Right forelimb (tissue), 1 donor: ENCODE results near the gene CFAP100.
A peak's percentile ranks its signal among the peaks of the same experiment; 100 is the strongest.

Experiments used
- DNase-seq: peaks from one replicate; pipeline ENCODE4 v3.0.0-alpha.2; 2018

CFAP100 gene

DNA sequence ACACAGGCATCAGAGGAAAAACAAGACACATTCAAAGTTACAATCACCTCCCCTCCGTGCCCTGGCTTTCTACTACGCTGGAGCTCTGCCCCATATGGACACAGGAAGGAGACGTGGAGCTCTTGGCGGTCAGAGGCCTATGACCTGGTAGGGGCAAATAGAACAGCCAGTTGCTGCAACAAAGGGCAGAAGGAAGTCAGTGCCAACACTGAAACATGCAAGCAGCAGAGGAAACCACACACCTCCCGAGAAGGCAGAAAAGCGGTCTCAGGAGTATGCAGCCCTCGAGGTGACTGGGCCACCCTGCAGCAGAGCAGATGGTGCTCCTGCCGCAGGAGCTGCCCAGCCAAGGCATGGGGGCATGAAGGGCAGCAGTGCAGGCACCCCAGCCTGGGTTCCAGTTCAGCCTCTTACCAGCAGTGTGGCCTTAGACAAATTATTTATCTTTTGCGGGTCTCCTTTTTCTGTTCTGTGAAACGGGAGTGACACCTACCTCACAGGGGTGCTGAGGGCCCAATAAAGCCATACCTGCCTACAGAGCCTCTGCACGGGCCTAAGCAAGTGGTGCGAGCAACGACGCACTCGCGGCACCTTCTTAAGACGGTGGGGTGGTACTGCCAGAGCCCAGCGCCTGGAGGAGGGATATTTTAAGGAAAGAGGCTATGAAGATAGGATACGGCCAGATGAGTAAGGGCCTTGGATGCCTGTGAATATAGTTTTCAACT lies 72.3 kb downstream of the CFAP100 start:
- no peak for DNase-seq

DNA sequence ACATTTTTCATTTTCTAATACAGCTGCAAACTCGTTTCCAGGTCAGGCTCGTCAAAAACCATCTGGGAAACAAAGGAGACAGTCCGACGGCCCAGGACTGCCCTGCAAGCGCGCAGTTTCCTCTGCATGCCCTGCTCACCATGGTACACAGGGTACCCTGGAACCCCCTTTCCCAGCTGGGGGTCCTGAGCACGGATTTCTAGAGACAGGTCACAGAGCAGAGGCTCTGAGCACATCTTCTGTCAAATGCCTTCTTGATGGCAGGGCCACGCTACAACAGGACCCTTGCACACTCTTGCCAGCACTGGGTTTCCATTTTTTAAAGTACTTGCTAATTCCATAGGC lies 72.9 kb downstream of the CFAP100 start:
- DNase-seq, result no peak

DNA sequence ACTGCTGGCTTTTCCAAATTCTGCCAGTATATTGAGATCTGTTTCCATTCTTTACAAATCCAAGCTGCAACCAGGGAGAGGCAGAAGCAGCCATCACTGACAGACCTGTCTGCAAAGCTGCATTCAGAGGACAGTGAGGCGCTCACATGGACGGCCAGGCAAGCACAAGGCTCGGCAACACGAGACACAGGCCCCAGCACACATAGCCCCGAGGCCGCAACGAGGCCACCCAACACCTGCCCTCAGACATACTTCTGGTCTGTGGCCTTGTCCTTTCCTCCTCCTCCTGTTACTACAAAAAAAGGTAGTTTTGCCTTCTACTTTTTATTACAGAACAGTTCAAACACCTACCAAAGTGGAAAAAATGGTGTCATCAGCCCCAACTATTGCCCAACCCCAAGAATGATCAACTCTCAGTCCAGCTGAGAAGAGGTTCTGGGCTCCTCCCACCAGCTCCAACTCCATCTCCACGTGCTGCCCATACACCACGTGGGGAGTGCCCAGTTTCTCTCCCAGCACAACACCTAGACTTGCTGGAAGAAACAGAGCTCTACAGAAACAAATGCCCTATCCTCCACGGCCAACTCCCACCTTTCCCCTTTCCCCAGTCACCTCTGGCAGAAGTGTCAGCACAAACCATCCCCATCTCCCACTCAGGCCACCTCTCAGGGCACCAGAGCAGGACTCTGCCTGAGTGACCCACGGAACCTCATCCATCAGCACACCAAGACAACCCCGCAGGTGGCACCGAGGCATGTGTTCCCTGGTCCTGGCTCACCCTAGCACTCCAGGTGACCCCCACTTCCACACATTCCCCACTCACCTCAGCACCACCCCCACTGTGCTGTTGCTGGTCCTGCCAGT lies 73.6 kb downstream of the CFAP100 start:
- DNase-seq, result no peak

DNA sequence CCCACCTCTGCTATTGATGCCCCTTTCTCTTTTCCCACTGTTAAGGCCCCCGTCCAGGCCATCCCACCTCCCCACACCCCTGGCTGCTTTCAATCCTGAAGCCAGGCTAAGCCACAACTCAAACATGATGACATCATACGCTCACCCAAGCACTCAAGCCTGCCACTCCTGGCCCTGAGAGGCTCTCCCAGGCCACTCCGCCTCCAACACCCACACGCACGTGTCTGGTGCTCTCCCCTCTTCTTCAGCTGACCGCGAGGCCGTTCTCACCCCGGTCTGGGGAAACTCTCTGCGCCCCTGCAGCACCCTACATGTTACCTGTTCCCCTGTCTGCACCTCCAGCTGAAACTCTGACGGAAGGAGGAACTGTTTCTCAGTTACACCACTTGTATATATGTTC lies 74.8 kb downstream of the CFAP100 start:
- DNase-seq, result no peak

DNA sequence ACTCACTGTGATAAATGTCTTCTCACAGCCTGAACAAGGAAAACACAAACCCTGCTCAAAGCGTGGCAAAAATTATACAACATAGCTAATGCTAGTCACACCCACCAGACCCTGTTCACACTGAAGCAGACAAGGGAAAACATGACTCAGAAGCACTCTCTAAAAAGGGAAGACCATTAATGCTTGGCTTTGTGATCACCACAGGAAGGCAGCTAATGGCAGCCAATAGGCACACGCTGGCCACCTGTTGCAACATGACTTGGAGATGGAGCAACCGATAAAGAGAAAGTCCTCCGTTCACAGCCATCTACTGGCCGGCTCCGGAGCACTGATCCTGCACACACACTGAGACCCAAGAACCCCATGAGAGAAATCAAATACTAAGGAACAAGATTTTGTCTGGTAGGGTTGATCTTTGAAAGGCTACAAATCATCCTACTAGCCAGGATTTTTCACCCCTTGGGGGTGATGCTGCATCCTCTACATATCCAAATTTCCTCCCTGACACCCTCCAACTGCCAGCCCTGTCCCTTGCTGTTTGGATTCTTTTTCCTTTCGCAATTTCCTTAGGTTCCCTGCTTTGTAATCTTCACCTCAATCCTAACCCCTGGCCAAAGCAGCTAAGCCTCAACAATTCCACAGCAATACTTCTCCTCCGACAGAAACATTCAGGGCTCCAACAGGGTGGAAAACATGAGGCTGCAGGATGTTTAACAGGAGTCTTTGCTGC lies 77.7 kb downstream of the CFAP100 start:
- no peak for DNase-seq

DNA sequence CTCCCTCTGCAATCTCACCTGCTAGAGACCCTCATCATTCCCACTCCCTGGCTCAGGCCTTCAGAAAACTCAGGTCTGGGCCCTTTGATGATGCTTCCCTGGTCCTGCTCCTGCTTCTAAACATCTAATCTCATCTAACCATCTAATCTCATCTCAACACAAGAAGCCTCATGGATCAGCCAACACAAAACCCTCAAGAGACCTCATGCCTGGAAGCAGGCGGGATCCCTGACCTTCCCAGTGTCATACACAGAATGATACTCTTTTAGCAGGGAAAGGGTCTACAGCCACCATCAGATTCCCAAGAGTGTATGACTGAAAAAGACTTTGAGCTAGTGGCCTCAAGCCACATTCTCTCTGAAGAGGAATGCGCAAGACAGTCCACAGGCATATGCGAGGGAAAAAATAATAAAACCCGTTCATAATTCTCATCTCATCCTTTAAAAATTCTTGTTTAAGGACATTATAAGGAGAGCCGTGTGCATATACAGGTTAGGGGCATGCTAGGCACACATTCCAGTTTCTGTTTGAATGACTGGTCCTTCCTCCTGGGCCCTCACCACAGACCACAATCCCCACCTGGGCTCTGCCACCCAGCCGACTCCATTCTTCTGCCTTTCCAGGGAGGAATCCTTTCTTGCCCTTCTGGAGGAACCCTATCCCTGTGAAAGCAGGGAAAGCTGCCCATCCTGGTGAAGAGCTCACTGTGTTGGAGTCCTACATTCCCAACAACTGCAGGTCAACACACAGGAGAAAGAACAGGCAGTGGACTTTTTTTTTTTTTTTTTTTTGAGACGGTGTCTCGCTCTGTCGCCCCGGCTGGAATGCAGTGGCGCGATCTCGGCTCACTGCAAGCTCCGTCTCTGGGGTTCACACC lies 78.8 kb downstream of the CFAP100 start:
- DNase-seq, result no peak

DNA sequence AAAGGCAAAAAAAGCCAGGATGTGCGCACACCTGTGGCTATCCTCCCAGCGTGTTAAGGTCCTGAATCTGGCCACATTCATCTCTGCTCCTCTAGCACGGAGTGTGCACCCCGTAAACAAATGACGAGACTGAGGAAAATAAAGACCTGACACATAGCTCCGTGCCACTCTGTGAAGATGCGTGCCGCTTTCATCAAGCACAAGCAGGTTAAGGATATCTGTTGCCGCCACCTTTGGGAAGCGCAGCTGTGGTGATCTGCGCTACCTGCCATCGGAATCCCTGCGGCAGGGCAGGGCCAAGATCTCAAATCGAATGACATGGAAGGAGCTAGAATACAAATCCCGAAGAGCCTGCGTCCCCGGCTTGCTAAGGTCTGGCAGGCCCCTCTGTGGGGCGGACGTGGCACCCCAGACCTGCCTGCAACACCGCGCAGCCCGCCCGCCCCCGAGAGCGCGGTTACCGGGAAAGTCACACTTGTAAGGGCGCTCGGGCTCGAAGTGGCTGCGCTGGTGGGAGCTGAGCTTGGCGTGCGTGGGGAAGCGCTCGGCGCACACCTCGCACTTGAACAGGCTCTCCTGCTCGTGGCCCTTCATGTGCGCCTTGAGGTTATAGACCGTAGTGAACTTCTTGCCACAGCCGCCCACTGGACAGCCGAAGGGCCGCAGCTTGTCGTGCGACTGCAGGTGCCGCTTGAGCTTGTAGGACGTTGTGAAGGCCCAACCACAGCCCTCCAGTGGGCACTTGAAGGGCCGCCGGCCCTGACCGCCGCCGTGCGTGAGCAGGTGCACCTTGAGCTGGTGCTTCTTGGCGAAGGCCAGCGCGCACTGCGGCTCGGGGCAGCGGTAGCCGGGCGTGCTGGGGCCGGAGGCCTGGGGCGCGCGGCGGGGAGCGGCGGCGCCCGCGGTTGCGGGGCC lies 80.0 kb downstream of the CFAP100 start:
- peak; percentile 67 for DNase-seq

DNA sequence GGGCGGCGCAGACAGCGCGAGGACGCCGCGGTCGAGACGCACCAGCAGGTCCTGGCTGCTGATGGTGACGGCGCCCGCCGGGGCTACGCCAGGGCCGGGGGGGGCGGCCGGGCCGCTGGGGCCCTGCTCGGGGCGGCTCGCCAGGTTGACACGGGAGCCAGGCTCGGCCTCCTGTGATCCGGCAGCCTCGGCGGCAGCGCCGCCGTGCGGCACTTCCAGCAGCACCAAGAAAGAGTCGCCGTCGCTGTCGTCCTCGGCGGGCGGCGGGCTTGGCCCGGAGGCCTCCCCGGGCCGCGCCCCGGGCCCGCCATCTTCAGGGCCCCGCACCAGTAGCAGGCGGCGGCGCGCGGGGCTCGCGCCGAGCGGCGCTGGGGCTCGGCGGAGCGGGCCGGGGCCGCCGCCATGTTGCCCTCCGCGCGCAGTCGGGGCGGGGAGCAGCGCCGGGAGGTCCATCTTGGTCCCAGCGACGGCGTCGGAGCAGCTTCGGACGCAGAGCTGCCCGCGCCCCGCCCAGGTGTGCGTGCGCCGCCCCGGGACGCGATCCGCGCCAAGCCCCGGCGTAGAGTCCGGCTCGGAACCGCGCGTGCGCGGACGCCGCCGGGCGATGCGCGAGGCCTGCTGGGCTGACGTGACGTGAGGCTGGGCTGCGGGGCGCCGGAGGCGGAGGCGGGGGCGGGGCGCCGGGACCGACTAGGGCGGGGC lies 80.9 kb downstream of the CFAP100 start, which contains the start of gene ZXDC:
Gene ZXDC (minus strand): TSS at position 479 of the 702 bp plus-strand sequence. CDS start 26 bp downstream, at position 453.
- DNase-seq, result peak; percentile 95

DNA sequence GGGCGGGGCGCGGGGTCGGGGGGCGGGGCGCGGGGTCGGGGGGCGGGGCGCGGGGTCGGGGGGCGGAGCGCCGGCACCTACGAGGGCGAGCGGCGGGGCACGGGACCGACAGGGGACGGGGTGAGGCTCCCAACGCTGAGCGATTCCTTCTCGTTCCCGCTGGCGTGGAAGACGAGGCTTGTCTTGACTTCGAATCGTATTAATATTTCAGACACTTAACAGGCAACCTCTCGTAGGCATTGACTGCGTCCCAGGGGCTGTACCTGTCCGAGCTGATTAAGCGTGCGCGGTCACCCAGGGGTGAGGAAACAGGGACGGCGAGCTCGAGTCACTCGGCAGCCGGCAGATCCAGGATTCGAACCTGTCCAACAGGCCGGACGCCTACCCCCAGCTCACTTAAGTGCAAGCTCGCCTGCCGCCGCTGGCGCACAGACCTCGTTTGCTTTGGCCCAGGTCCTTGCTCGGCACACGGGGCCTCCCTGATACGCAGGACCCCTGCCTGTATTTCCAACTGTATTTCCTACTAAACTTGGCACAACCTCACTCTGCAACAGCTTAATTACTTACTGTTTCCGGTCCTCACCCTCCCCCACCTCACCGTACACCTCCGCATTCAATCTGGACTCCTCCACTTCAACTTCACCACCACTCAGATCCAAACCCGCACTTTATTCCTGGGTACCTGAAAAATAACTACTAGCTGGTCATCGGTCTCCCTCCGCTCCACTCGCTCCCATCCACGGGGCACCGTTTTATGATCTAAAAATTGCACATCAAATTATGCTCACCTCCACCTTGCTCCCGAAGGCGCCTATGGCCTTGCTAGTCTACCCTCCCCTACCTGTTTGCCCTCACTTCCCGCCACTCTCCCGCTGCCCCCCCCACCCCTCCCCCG lies 81.7 kb downstream of the CFAP100 start:
- peak; percentile 73 for DNase-seq

DNA sequence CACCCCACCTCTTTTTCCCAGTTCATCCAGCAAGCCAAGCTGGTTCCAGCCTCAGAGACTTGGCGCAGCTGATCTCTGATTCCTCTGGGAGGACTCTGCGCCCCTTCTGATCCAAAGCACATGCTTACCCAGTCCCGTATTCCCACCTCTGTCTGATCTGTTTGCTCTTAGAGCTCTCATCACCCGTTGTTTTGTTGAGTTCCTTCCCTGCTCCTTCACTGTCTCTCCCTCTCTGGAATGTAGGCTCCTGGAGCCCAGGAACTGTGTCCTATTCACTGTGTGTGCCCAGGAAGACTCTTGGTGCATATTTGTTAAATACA lies 82.3 kb downstream of the CFAP100 start:
- no peak for DNase-seq

DNA sequence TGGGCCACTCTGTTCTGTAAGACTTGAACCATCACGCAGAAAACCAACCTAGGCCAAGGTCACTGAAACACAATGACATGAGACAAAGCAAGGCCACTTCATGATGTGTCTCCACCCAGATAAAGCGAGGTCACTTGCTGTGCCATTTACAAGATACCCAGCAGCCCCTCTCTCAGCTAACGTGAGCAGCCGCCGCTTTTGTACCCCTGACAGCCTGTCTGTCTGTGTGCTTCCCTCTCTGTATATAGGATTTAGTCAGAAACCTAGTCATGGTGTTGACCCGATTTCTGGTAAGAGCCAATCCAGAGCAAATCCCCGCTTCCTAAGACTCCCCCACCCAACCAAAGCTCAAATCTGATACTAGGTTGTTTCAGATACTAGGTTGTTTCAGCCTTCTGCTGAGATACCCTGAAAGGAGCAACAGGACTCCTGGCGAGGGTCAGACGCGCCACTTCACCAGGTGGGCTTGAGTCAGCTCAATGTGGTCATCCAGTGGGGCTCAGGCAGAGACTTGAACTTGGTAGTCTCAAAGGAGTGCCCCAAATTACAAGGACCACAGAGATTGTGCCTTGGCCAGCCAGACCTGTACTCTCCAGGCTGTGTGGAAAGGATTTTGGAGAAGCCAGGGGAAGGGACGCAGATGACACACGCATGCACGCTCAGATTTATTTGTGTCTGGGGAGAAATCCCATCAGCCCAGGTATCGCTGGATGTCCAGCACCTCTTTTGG lies 84.0 kb downstream of the CFAP100 start:
- DNase-seq, result no peak

DNA sequence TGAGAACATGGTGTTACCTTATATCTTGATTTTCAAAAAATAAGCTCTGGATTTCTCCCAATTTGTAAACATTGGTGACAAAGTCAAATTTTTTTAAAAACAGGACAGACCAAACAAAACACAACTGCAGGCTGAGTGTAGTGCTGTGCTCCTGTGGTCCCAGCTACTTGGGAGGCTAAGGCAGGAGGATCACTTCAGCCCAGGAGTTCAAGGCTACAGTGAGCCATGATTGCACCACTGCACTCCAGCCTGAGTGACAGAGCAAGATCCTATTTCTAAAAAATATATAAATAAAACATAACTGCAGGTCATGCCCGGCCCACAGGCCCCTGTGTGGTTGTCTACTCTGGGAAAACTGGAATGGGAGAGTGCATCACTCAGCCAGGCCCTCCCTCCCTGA lies 84.9 kb downstream of the CFAP100 start:
- no peak for DNase-seq

DNA sequence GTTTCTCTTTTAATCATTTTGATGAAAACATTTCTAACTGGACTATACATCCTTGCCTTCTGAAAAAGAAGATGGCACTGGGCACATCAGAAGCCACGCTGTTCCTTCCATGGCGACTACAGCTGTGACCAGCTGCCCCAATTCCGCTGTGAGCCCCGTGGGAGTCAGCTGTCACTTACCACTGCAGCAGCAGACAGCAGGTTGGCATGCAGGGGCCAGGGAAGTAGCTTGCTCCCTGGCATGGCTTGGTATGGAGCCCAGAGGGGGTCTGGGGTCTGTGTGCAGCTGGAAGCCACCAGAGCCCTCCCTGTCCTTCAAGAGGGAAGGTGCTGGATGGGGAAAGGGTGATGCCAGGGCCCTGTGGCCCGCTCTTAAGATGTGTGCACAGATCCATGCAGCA lies 85.5 kb downstream of the CFAP100 start:
- DNase-seq, result no peak

DNA sequence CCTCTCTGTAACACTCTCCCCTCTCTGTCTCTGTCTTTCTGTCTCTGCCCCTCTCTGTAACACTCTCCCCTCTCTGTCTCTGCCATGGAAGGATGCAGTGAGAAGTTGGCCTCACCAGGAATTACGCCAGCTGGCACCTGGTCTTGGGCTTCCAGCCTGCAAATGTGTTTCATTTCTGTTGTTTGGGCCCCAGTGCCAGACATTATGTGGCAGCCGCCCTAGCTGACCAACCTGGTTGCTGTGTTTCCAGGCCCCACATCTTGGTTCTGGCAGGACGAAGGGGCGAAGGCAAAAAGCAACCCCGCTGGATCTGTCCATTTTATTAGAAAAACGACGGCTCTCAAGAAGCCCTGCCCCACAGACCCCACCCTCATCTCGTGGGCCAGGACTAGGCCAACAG lies 86.2 kb downstream of the CFAP100 start:
- peak; percentile 75 for DNase-seq

DNA sequence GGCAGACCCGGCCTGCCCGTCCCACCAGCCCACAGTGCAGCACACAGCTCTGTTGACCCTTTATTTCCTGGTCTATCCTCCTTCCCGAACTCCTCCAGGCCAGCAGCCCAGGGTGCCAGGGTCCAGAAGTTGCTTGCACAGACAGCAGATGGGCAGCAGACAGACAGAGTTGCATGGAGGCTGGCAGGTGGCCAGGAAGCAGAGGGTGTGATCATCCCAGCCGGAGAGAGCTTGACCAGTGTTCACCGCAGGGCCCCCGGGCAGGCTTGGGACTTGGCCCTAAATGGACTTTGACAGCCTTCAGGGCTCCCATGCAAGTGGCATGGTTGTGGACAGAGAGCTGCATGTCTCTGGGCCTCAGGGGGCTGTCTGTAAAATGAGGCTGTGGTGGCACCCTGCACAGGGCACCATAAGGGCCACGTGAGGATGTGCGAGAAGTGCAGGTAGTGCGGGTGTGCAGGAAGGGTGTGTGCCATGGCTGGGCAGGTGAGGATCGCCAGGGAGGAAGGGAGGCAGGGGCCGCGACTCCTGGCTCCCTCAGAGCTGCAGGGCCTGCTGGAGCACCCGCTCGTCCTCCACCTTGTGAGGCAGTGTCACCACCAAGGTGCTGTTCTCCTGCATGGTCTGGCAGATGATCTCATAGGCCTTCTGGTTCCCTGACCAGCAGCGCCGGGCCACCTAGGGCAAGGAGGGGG lies 87.2 kb downstream of the CFAP100 start:
- no peak for DNase-seq

DNA sequence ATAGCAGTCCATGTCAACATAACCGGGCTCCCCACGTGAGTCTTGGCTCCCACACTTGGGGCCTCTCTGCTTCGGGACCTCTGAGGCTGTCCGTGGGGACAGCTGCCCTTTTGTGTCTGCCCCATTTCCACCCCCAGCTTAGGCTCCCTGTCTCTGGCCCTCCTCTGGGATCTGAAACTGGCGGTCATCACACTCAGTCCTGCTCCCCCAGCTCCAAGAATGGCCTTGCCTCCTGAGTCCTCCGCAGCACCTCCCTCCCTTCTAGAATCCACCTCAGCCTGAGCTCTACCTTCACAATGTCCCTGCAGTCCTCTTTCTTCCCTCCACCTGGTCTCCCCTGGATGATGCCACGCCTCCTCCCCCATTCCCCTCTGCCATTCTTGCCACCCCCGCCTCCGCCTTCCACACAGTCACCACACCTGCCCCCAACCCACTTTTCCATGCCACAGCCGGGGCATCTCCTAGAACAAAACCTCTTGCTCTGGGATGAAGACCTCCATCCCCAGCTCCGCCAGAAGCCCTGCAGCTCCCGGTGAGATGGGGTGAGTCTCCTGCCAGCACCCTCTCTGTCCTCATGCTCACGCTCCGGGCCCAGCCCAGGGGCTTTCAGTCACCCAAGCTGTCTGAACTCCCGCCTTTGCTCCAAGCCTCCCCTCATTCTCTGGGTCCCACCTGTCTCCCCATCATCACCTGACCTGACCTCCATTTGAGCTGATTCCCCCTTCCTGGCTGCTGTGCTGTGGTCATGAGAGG lies 88.0 kb downstream of the CFAP100 start:
- no peak for DNase-seq

DNA sequence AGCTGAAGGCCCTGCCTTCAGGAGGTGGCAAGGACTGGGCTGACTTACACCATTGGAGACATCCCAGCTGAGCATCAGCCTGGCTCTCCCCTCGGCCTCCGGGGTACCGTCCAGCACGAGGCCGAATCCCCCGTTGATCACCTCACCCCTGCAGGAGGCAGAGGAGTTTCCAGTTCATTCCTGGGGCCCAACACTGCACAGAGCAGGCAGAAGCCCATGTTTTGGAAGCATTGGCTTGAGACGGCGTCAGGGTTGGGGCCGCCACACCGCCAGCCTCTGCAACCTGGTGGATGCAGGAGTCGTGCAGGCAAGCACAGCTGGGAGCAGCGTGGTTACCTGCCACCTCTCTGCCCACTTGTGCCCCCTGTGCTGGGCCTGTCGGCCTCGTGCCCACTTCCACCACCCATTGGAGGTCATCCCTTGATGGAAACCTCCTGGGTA lies 88.6 kb downstream of the CFAP100 start:
- DNase-seq, result no peak

DNA sequence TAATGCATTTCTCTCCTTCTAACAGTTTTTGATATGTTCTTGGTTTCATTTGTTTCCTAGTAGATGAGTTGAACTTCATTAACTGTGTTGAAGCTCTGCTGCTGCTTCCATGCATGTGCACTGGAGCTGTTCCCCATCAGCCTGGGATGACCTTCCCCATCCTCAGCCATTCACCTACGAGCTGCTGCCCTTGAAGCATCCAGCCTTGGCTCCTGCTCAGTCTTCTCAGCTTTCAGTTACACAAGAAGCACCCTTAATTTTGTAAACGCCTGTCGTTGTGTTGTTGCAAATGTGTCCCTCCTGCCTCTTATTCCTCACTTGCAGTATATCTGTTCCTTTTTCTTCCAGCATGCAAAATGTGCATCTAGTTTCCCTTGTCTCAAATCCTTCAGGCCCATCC lies 89.4 kb downstream of the CFAP100 start:
- no peak for DNase-seq
